Effector memory CD4-positive, alpha-beta T cell (primary cell): ENCODE data around the gene PLIN4.

Experiments used
- DNase-seq, 3 donors: peaks; one replicate each; pipeline ENCODE4 v3.0.0-alpha.2; 2020
- H3K27ac ChIP-seq: 2 replicates; pipeline ENCODE4 v1.7.0; 2013; ENCODE audit warnings: mild to moderate bottlenecking, low read length, moderate library complexity; ENCODE audit not compliant: insufficient read depth, poor library complexity, severe bottlenecking
- H3K27me3 ChIP-seq: replicated peaks from 2 replicates; pipeline ENCODE4 v1.7.0; 2013; ENCODE audit warnings: mild to moderate bottlenecking, low read length; ENCODE audit not compliant: insufficient read depth, control insufficient read depth, poor library complexity, severe bottlenecking
- H3K36me3 ChIP-seq: 2 replicates; pipeline ENCODE4 v1.7.0; 2013; ENCODE audit warnings: mild to moderate bottlenecking, low read length, moderate library complexity; ENCODE audit not compliant: control insufficient read depth, insufficient read depth
- H3K4me1 ChIP-seq: 2 replicates; pipeline ENCODE4 v1.7.0; 2013; ENCODE audit warnings: low read length, mild to moderate bottlenecking; ENCODE audit not compliant: control insufficient read depth, insufficient read depth, poor library complexity, severe bottlenecking
- H3K4me3 ChIP-seq: 2 replicates; pipeline ENCODE4 v1.7.0; 2013; ENCODE audit warnings: low read length, low read depth, mild to moderate bottlenecking; ENCODE audit not compliant: insufficient read depth, poor library complexity, severe bottlenecking
- H3K9me3 ChIP-seq: 2 replicates; pipeline ENCODE4 v1.7.0; 2013; ENCODE audit warnings: mild to moderate bottlenecking, low read length, moderate library complexity; ENCODE audit not compliant: control insufficient read depth

PLIN4 gene

DNA sequence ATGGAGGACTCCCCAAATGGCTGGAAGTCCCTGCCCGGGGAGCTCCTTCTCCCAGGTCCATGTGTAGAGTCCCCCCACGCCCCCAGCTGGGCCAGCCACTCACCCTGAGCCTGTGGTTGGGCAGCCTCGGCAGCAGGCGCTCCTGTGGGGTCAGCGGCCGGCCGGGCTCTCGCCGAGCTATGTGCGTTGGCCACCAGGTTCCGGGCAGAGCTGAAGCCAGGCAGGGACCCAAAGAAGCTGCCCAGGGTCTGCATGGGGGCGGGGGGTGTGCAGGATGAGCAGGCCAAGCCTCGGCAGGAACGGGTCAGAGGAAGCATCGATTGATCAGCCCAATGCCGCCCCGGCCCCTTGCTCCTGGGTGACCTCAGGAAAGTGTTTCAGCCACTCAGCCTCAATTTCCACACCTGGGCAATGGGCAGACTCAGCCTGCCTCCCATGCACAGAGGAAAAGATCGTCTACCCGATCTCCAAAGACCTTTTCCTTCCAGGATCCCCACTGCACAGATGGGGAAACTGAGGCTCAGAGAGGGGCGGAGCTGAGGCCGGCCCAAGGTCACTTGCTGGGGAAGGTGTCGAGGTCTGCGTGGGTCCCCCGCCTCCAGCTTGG, 732 bp downstream of the PLIN4 start:
- no peaks in the 10 kb centered on the region for H3K27me3 ChIP-seq
- H3K9me3 ChIP-seq, result no peaks in the 10 kb centered on the region
- H3K4me3 ChIP-seq, result no peak overlapping the region
- no peaks in the 10 kb centered on the region for H3K36me3 ChIP-seq
- no peak overlapping the region for H3K27ac ChIP-seq
- H3K4me1 ChIP-seq, result no peaks in the 10 kb centered on the region
- no peak for DNase-seq

DNA sequence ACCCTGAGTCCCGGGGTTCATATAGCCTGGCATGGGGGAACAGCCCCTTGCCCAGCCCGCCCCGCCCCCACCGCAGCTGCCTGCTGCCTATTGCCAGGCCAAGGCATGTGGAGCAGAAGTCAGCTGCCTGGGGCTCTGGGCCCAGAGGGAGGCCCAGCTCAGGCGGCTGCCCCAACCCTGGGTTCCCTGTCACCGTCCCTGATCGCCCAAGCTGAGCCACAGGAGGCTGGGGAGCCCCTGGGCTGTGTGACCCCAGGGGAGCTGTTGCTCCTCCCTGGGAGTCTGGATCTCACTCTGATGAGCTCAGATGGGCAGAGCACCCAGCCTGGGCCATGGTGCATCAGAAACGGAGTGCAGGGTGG, 1.4 kb downstream of the PLIN4 start:
- Histone ChIP-seq H3K4me3 (no peak overlapping the region), H3K36me3 (no peaks in the 10 kb centered on the region), H3K4me1 (no peaks in the 10 kb centered on the region), H3K27me3 (no peaks in the 10 kb centered on the region), H3K9me3 (no peaks in the 10 kb centered on the region), H3K27ac (no peak overlapping the region)
- DNase-seq, result no peak

DNA sequence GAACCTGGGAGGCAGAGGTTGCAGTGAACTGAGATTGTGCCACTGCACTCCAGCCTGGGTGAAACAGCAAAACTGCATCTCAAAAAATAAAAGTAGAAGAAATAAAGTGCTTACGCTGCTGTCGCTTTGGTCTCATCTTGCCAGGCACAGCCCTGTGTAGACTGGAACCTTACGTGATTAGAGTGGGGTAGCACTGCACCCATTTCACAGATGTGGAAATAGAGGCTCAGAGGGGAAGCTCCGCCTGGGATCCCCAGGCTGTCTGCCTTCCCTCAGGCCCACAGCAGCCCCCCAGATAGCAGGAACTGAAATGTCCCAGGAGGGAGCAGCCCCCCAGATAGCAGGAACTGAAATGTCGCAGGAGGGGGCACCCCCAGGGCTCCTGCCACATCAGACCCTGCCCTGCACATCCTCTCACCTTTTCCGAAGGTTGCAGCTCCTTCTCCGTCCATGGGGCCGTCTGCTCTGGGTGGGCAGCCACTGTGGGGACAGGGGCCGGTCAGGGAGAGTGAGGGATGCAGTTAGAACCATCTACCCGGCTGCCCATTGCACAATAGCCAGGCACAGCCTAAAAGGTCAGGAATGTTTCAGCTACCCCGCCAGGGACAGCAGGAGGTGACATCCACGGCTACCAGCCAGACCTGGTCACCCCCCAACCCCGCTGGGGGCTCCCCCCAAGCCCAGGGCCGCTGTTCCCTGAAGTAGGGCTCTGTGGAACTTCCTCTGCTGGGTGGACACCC, 1.9 kb downstream of the PLIN4 start:
- H3K4me3 ChIP-seq, result no peak overlapping the region
- no peak for DNase-seq
- H3K9me3 ChIP-seq, result no peaks in the 10 kb centered on the region
- H3K4me1 ChIP-seq, result no peaks in the 10 kb centered on the region
- H3K27me3 ChIP-seq, result no peaks in the 10 kb centered on the region
- no peak overlapping the region for H3K27ac ChIP-seq
- H3K36me3 ChIP-seq, result no peaks in the 10 kb centered on the region

DNA sequence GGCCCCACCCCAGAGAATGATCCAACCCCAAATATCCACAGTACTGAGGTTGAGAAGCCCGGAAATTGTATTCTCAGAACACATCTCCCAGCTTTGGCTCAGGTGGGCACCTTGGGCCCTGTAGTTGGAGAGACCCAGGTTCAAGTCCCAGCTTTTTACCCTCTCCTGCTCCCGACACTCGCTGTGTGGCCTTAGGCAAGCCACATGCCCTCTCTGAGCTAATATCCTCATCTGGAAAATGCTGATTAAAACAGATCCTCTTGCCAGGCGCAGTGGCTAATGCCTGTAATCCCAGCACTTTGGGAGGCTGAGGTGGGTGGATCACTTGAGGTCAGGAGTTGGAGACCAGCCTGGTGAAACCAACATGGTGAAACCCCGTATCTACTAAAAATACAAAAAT, 2.6 kb downstream of the PLIN4 start:
- no peaks in the 10 kb centered on the region for H3K27me3 ChIP-seq
- H3K27ac ChIP-seq, result no peak overlapping the region
- H3K4me1 ChIP-seq, result no peaks in the 10 kb centered on the region
- H3K9me3 ChIP-seq, result no peaks in the 10 kb centered on the region
- DNase-seq, result no peak
- no peaks in the 10 kb centered on the region for H3K36me3 ChIP-seq
- no peak overlapping the region for H3K4me3 ChIP-seq

DNA sequence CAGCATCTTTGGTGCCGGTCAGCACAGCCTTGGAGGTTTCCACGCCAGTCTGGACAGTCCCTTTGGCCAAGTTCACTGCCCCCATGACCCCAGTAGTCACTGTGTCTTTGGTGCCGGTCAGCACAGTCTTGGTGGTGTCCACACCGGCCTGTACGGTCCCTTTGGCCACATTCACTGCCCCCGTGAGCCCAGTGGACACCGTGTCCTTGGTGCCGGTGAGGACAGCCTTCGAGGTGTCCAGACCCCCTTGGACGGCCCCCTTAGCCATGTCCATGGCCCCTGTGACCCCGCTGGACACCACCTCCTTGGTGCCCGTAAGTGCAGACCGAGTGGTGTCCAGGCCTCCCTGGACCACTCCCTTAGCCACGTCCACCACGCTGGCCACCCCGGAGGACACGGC, 5.0 kb downstream of the PLIN4 start:
- Histone ChIP-seq H3K4me1 (no peaks in the 10 kb centered on the region), H3K4me3 (no peak overlapping the region), H3K9me3 (no peaks in the 10 kb centered on the region), H3K36me3 (no peaks in the 10 kb centered on the region), H3K27ac (no peak overlapping the region), H3K27me3 (no peaks in the 10 kb centered on the region)
- DNase-seq, result no peak

DNA sequence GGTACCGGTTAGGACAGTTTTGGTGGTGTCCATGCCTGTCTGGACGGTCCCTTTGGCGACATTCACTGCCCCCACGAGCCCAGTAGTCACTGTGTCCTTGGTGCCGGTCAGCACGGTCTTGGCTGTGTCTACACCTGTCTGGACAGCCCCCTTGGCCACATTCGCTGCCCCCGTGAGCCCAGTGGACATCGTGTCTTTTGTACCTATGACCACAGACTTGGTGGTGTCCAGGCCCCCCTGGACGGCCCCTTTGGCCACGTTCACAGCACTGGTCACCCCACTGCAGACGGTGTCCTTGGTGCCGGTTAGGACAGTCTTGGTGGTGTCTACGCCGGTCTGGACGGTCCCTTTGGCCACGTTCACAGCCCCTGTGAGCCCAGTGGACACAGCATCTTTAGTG, 6.2 kb downstream of the PLIN4 start:
- no peaks in the 10 kb centered on the region for H3K27me3 ChIP-seq
- no peak overlapping the region for H3K27ac ChIP-seq
- no peaks in the 10 kb centered on the region for H3K9me3 ChIP-seq
- H3K36me3 ChIP-seq, result no peaks in the 10 kb centered on the region
- no peaks in the 10 kb centered on the region for H3K4me1 ChIP-seq
- H3K4me3 ChIP-seq, result no peak overlapping the region
- DNase-seq, result no peak

DNA sequence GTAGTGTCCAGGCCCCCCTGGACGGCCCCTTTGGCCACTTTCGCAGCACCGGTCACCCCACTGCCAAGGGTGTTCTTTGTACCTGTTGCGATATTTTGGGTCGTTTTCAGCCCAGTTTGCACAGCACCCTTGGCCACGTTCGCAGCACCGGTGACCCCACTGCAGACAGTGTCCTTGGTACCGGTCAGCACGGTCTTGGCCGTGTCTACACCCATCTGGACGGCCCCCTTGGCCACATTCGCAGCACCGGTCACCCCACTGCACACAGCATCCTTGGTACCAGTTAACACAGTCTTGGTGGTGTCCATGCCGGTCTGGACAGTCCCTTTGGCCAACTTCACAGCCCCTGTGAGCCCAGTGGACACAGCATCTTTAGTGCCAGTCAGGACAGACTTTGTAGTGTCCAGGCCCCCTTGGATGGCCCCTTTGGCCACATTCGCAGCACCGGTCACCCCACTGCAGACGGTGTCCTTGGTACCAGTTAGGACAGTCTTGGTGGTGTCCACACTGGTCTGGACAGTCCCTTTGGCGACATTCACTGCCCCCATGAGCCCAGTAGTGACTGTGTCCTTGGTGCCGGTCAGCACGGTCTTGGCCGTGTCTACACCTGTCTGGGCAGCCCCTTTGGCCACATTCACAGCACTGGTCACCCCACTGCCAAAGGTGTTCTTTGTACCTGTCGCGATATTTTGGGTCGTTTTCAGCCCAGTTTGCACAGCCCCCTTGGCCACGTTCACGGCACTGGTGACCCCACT, 6.8 kb downstream of the PLIN4 start:
- no peaks in the 10 kb centered on the region for H3K27me3 ChIP-seq
- H3K27ac ChIP-seq, result no peak overlapping the region
- H3K4me3 ChIP-seq, result no peak overlapping the region
- H3K4me1 ChIP-seq, result no peaks in the 10 kb centered on the region
- H3K9me3 ChIP-seq, result no peaks in the 10 kb centered on the region
- no peak for DNase-seq
- no peaks in the 10 kb centered on the region for H3K36me3 ChIP-seq

DNA sequence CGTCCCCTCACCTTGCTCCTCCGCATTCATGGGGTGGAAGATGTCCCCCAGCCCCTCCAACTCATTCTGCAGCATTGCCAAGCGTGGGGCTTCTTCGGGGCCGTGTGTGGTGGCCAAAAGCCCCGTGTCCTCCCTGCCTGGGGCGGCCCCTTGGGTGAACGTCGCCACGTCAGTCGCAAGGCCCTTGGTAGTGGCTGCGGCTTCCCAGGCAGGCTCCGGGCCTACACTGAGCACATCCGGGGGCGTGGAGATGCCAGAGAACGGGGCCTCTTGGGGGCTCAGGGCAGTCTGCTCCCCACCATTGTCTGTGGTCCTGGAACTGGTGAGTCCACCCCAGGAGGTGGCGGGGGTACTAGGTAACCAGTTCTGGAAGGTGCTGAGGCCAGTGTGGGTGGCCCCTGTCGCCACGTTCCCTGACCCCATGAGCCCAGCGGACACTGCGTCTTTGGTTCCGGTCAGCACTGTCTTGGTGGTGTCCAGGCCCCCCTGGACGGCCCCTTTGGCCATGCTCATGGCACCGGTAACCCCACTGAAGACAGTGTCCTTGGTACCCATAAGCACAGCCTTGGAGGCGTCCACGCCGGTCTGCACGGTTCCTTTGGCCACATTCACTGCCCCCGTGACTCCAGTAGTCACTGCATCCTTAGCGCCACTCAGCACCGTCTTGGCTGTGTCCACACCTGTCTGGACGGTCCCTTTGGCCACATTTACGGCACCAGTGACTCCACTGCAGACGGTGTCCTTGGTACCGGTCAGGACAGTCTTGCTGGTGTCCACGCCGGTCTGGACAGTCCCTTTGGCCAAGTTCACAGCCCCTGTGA, 7.6 kb downstream of the PLIN4 start:
- no peaks in the 10 kb centered on the region for H3K36me3 ChIP-seq
- no peak overlapping the region for H3K27ac ChIP-seq
- DNase-seq, result no peak
- no peak overlapping the region for H3K4me3 ChIP-seq
- no peaks in the 10 kb centered on the region for H3K27me3 ChIP-seq
- H3K4me1 ChIP-seq, result no peaks in the 10 kb centered on the region
- no peaks in the 10 kb centered on the region for H3K9me3 ChIP-seq

DNA sequence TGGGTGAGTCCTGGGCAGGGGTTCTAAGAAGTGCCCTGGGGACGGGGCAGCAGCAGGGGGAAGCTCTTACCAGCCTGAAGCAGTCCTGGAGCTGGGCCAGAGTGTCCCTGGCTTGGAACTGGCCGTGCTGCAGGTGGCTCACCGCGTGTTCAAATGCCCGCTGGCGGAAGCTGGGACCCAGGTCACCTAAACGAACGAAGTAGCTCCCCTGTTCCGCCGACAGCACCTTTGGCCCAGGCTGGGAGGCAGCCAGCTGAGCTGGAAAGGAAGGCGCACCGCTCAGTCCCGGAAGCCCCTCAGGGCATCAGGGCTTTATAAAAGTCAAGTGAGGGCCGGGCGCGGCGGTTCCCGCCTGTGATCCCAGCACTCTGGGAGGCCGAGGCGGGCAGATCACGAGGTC, 9.6 kb downstream of the PLIN4 start:
- no peaks in the 10 kb centered on the region for H3K9me3 ChIP-seq
- no peaks in the 10 kb centered on the region for H3K4me1 ChIP-seq
- H3K27ac ChIP-seq, result no peak overlapping the region
- no peaks in the 10 kb centered on the region for H3K36me3 ChIP-seq
- H3K4me3 ChIP-seq, result no peak overlapping the region
- H3K27me3 ChIP-seq, result no peaks in the 10 kb centered on the region
- no peak for DNase-seq
